ENCODE data around the gene MVD.

MVD gene

GRCh38 chr16:88608076-88608475 lies 54.8 kb downstream of the MVD start:
- no peak for TF ChIP-seq CTCF (conservative IDR thresholded peaks at IDR 0.05; ENCODE audit: control insufficient read depth, insufficient read depth, low read depth, low read length)
- H3K4me3 ChIP-seq (ENCODE audit: control insufficient read depth, low read depth, low read length): no peak overlapping the region
- no peak for DNase-seq (ENCODE audit: low read depth)

- H3K4me3 ChIP-seq (ENCODE audit: control insufficient read depth, low read depth, low read length): no peak overlapping the region
- TF ChIP-seq CTCF (conservative IDR thresholded peaks at IDR 0.05; ENCODE audit: control insufficient read depth, insufficient read depth, low read depth, low read length): no peak
- DNase-seq (ENCODE audit: low read depth): no peak
These were observed 56.6 kb downstream of the MVD start for GRCh38 chr16:88606148-88606757.

- no peak for TF ChIP-seq CTCF (conservative IDR thresholded peaks at IDR 0.05; ENCODE audit: control insufficient read depth, insufficient read depth, low read depth, low read length)
- no peak for DNase-seq (ENCODE audit: low read depth)
- H3K4me3 ChIP-seq (ENCODE audit: control insufficient read depth, low read depth, low read length): no peak overlapping the region
These were observed 57.4 kb downstream of the MVD start for GRCh38 chr16:88605186-88606147.

- no peak for DNase-seq (ENCODE audit: low read depth)
- no peak overlapping the region for H3K4me3 ChIP-seq (ENCODE audit: control insufficient read depth, low read depth, low read length)
- no peak for TF ChIP-seq CTCF (conservative IDR thresholded peaks at IDR 0.05; ENCODE audit: control insufficient read depth, insufficient read depth, low read depth, low read length)
These were observed 60.8 kb downstream of the MVD start for GRCh38 chr16:88602091-88602490.

All from fibroblast of mammary gland (primary cell).